BLaER1 (cell line): ENCODE data around the gene MYO9B.
"Not testable (repeated sequence)": the region's sequence is repeated elsewhere in the genome, so short reads cannot be mapped to it uniquely, and the experiment has no call there.

Source experiments
- H3K27ac ChIP-seq: shearing (Covaris generic); formaldehyde crosslinking; 2 replicates; pipeline ENCODE4 v1.8.1; 2022
- H3K27me3 ChIP-seq: shearing (Covaris generic); formaldehyde crosslinking; 2 replicates; pipeline ENCODE4 v1.8.1; 2022
- H3K36me3 ChIP-seq: shearing (Covaris generic); formaldehyde crosslinking; 2 replicates; pipeline ENCODE4 v1.8.1; 2022
- H3K4me1 ChIP-seq: shearing (Covaris generic); formaldehyde crosslinking; 2 replicates; pipeline ENCODE4 v1.8.1; 2022
- H3K4me2 ChIP-seq: shearing (Covaris generic); formaldehyde crosslinking; 2 replicates; pipeline ENCODE4 v1.8.1; 2022
- H3K4me3 ChIP-seq: shearing (Covaris generic); formaldehyde crosslinking; 2 replicates; pipeline ENCODE4 v1.8.1; 2022
- H3K9ac ChIP-seq: shearing (Covaris generic); formaldehyde crosslinking; 2 replicates; pipeline ENCODE4 v1.8.1; 2022
- H3K9me3 ChIP-seq: shearing (Covaris generic); formaldehyde crosslinking; 2 replicates; pipeline ENCODE4 v1.8.1; 2022
- H4K20me1 ChIP-seq: shearing (Covaris generic); formaldehyde crosslinking; 2 replicates; pipeline ENCODE4 v1.8.1; 2022
- Cebpa-rat ChIP-seq: shearing (Covaris generic); IDR thresholded peaks from 2 replicates; pipeline ENCODE4 v1.8.1; 2022

Gene MYO9B

GRCh38 chr19:17101686-17102628 lies 26.4 kb downstream of the MYO9B start:
- peaks cover 92% of the 10 kb centered on the region for H3K36me3 ChIP-seq

GRCh38 chr19:17103177-17103576 lies 27.6 kb downstream of the MYO9B start:
- no peak overlapping the region for H3K27ac ChIP-seq
- peaks cover 94% of the 10 kb centered on the region for H3K36me3 ChIP-seq
- H3K4me1 ChIP-seq, result peaks cover 48% of the 10 kb centered on the region
- no peak overlapping the region for H3K9ac ChIP-seq
- H3K4me2 ChIP-seq, result no peak overlapping the region
- H3K27me3 ChIP-seq, result no peaks in the 10 kb centered on the region
- peaks cover 28% of the 10 kb centered on the region for H3K9me3 ChIP-seq
- TF ChIP-seq Cebpa-rat, result no peak
- peaks cover 94% of the 10 kb centered on the region for H4K20me1 ChIP-seq
- H3K4me3 ChIP-seq, result no peak overlapping the region

More at GRCh38 chr19:17101686-17102628, 26.4 kb downstream of the MYO9B start:
- peaks cover 35% of the 10 kb centered on the region for H3K4me1 ChIP-seq
- peaks cover 28% of the 10 kb centered on the region for H3K9me3 ChIP-seq
- no peak for TF ChIP-seq Cebpa-rat
- H3K4me3 ChIP-seq, result no peak overlapping the region
- no peak overlapping the region for H3K9ac ChIP-seq
- peaks cover 94% of the 10 kb centered on the region for H4K20me1 ChIP-seq
- no peak overlapping the region for H3K27ac ChIP-seq
- no peak overlapping the region for H3K4me2 ChIP-seq
- no peaks in the 10 kb centered on the region for H3K27me3 ChIP-seq

GRCh38 chr19:17104679-17105078 lies 29.1 kb downstream of the MYO9B start:
- Histone ChIP-seq H4K20me1 (peaks cover 96% of the 10 kb centered on the region), H3K27me3 (no peaks in the 10 kb centered on the region), H3K4me3 (no peak overlapping the region), H3K9me3 (peaks cover 28% of the 10 kb centered on the region), H3K27ac (no peak overlapping the region), H3K9ac (no peak overlapping the region), H3K4me2 (no peak overlapping the region), H3K4me1 (peaks cover 63% of the 10 kb centered on the region), H3K36me3 (peaks cover 88% of the 10 kb centered on the region)
- TF ChIP-seq Cebpa-rat, result no peak

GRCh38 chr19:17105556-17105955 lies 30.0 kb downstream of the MYO9B start:
- no peak overlapping the region for H3K9ac ChIP-seq
- no peak for TF ChIP-seq Cebpa-rat
- no peak overlapping the region for H3K4me3 ChIP-seq
- H3K27ac ChIP-seq, result 0 out of 2 replicates have a peak overlapping the region, but pooled peaks have one; percentile 13
- peaks cover 28% of the 10 kb centered on the region for H3K9me3 ChIP-seq
- no peaks in the 10 kb centered on the region for H3K27me3 ChIP-seq
- H3K36me3 ChIP-seq, result peaks cover 84% of the 10 kb centered on the region
- H3K4me1 ChIP-seq, result peaks cover 63% of the 10 kb centered on the region
- H3K4me2 ChIP-seq, result no peak overlapping the region; the same call in 1 of the 2 replicates
- peaks cover 96% of the 10 kb centered on the region for H4K20me1 ChIP-seq

- Histone ChIP-seq H3K4me1 (peaks cover 71% of the 10 kb centered on the region), H3K9me3 (peaks cover 14% of the 10 kb centered on the region), H3K9ac (peak overlapping the region; percentile 24; the same call in 1 of the 2 replicates), H3K4me2 (peak overlapping the region; percentile 57), H3K36me3 (peaks cover 84% of the 10 kb centered on the region), H4K20me1 (peaks cover 96% of the 10 kb centered on the region)
- not testable (repeated sequence) for H3K27ac ChIP-seq, H3K4me3 ChIP-seq, H3K27me3 ChIP-seq
Observed at GRCh38 chr19:17106964-17107363, 31.4 kb downstream of the MYO9B start.

- no peaks in the 10 kb centered on the region for H3K27me3 ChIP-seq
- no peak overlapping the region for H3K4me3 ChIP-seq
- H3K9me3 ChIP-seq, result peaks cover 5% of the 10 kb centered on the region
- H3K27ac ChIP-seq, result peak overlapping the region; percentile 46; the same call in 1 of the 2 replicates
- H3K36me3 ChIP-seq, result peaks cover 84% of the 10 kb centered on the region
- H3K4me2 ChIP-seq, result peak overlapping the region; percentile 57
- no peak for TF ChIP-seq Cebpa-rat
- peaks cover 79% of the 10 kb centered on the region for H3K4me1 ChIP-seq
- peaks cover 100% of the 10 kb centered on the region for H4K20me1 ChIP-seq
- H3K9ac ChIP-seq, result peak overlapping the region; percentile 24; the same call in 1 of the 2 replicates
Observed at GRCh38 chr19:17107546-17108452, 32.2 kb downstream of the MYO9B start.

GRCh38 chr19:17108453-17108784 lies 32.8 kb downstream of the MYO9B start:
- Histone ChIP-seq H3K4me3 (no peak overlapping the region), H3K4me1 (peaks cover 86% of the 10 kb centered on the region), H3K27me3 (no peaks in the 10 kb centered on the region), H3K36me3 (peaks cover 84% of the 10 kb centered on the region), H3K4me2 (peak overlapping the region; percentile 57), H3K27ac (peak overlapping the region; percentile 46; the same call in 1 of the 2 replicates), H4K20me1 (peaks cover 100% of the 10 kb centered on the region), H3K9me3 (no peaks in the 10 kb centered on the region), H3K9ac (no peak overlapping the region)
- TF ChIP-seq Cebpa-rat, result no peak

GRCh38 chr19:17109300-17109699 lies 33.7 kb downstream of the MYO9B start:
- H3K36me3 ChIP-seq, result peaks cover 84% of the 10 kb centered on the region
- TF ChIP-seq Cebpa-rat, result no peak
- peaks cover 94% of the 10 kb centered on the region for H3K4me1 ChIP-seq
- peak overlapping the region; percentile 78 for H3K4me2 ChIP-seq
- H3K27ac ChIP-seq, result peak overlapping the region; percentile 68
- peaks cover 100% of the 10 kb centered on the region for H4K20me1 ChIP-seq
- H3K9me3 ChIP-seq, result no peaks in the 10 kb centered on the region
- H3K27me3 ChIP-seq, result no peaks in the 10 kb centered on the region
- peak overlapping the region; percentile 39; the same call in 1 of the 2 replicates for H3K9ac ChIP-seq
- H3K4me3 ChIP-seq, result no peak overlapping the region

- H3K4me3 ChIP-seq, result peak overlapping the region; percentile 8; the same call in 1 of the 2 replicates
- no peaks in the 10 kb centered on the region for H3K27me3 ChIP-seq
- TF ChIP-seq Cebpa-rat, result no peak
- H3K36me3 ChIP-seq, result peaks cover 84% of the 10 kb centered on the region
- peak overlapping the region; percentile 39; the same call in 1 of the 2 replicates for H3K9ac ChIP-seq
- H3K27ac ChIP-seq, result peak overlapping the region; percentile 68
- no peaks in the 10 kb centered on the region for H3K9me3 ChIP-seq
- H3K4me2 ChIP-seq, result peak overlapping the region; percentile 78
- peaks cover 96% of the 10 kb centered on the region for H3K4me1 ChIP-seq
- H4K20me1 ChIP-seq, result peaks cover 100% of the 10 kb centered on the region
Observed at GRCh38 chr19:17109962-17110598, 34.5 kb downstream of the MYO9B start.
